HPDE6-E6E7 (cell line): ENCODE results near the gene MEIS1.

ENCODE experiments used
- DNase-seq: peaks from one replicate; pipeline ENCODE4 v3.0.0; 2011; ENCODE audit warnings: missing footprints; ENCODE audit errors: extremely low spot score

The MEIS1 gene

GRCh38 chr2:66580166-66581049 is 145.5 kb downstream of the MEIS1 start:
- DNase-seq = no peak

GRCh38 chr2:66581339-66582103 is 146.6 kb downstream of the MEIS1 start:
- no peak for DNase-seq

GRCh38 chr2:66582104-66582986 is 147.4 kb downstream of the MEIS1 start:
- DNase-seq = no peak

DNA sequence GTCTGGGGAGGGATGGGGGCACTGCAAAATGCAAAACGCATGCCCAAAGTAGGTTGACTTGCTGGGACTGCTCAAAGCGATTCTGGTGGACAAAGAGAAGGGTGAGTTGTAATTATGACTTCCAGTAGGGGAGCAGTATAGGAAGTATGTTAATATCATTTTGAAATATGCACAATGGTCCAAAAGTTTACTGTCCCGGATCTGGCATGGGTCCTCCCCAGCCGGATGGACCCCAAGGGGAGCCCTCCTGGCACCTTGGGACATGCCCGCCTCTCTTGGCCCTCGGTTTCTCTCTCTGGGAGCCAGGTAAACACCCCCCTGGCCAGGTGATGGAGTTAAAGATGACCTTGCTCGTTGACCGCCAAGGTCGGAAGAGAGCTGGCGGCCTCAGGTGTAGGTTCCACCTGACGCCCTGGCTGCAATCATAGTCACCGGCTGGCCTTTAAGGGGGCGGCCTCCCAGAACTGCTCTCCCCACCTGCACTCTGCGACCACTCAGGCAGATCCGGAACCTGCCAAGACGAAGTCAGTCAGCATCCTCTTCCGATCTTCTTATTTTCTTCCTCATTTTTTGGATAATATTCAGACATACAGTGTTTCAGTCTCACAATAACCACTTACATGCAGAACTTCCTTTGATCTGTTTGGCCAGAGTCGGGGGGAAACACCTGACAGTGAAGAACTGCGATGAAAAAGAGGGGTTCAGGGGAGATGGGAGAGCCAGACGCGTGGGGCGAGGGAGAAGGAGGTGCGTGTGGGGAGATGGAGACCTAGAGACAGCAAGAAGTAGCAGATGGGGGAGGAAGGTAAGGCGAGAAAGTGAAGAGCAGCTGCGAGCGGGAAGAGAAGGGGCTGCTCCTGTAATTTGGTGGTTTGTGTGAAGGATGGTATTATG is 148.3 kb downstream of the MEIS1 start:
- no peak for DNase-seq

DNA sequence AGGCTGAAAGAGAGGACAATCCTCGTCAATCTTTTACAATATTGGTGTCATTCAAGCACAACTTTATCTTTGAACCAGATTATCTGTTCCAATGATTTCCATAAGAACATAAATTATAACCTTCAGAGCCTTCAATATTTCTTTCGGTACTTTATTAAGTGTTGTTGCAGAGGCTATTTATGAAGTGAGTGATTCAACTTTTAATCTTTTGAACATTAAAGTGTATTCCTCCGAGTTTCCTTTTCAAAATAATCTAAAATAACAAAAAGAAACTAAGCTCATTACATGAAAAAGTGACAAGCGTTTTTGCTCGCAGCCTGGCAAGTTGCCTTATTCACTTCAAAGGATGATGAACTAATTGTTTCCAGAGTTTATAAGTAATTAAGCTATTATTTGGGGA is 149.0 kb downstream of the MEIS1 start:
- no peak for DNase-seq

DNA sequence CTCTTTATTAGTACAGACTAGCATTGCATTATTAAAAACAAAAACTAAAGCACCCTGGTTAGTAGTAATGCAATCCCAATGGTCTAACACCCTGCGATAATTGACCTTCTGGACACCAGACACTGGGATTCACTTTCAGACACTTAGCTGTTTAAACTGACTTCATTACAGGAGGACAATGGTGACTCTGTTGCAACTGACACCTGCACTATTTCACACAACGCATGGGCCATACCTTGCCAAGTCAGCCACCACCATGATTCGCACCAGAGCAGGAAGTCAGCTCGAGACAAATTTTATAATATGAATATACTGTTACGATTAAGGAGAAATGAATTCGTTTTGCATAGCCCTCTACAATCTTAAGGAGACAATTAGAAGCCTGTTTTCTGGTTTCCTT is 150.7 kb downstream of the MEIS1 start:
- no peak for DNase-seq

- no peak for DNase-seq
These were observed 152.3 kb downstream of the MEIS1 start for GRCh38 chr2:66587216-66587615.

GRCh38 chr2:66594001-66594400 is 159.1 kb downstream of the MEIS1 start:
- DNase-seq = no peak

DNA sequence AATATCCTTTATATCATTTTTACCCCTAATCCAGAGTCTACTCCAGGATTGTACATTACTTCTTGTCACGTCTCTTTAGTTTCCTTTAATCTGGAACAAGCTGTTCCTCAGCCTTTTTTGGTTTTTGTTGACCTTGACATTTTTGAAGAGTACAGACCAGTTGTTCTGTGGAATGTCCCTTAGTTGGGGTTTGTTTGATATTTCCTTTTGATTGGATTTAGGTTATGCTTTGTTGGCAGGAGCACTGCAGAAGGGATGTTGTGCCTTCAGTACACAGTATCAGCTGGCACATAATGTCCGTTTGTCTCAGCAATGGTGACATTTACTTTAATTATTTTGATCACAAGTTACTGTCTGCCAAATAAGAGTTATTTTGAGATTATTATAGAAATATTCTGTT is 160.6 kb downstream of the MEIS1 start:
- DNase-seq = no peak

DNA sequence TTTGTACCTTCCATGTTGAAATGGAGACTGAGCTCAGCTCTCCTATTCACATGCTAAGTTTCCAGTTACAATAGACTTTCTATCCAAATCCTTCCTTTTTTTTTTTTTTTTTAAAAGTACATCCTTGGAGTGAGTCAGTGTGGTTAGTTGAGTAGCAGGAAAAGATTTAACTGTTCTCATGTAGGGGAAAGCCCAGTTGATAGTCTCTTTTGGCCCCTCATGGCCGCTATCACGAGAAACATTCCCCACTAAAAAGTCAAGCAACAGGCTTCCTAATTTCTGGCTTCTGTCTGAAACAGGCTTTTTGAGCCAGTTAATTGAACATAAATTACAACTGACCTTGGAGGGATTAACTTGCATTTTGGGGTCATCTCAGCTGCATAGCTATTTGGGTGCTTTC is 161.3 kb downstream of the MEIS1 start:
- no peak for DNase-seq

DNA sequence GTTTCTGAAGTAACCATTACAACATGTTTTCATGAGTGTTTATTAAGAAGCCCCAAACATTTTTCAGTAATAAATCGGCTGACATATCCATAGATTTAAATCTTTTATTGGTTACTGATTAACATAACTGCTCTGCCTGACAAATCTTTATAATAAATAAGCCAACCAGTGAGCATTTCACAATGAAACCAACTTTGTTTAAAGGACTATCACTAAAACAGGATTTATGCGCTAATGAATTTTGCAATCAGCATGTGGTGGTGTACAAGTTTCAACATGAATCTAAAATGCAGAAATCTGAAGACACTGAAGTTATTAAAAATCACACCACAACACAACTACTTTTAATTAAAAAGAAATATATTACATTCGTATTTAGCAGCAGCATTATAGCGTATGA is 166.7 kb downstream of the MEIS1 start:
- DNase-seq = no peak

- no peak for DNase-seq
These were observed 167.4 kb downstream of the MEIS1 start for GRCh38 chr2:66602341-66602740.

DNA sequence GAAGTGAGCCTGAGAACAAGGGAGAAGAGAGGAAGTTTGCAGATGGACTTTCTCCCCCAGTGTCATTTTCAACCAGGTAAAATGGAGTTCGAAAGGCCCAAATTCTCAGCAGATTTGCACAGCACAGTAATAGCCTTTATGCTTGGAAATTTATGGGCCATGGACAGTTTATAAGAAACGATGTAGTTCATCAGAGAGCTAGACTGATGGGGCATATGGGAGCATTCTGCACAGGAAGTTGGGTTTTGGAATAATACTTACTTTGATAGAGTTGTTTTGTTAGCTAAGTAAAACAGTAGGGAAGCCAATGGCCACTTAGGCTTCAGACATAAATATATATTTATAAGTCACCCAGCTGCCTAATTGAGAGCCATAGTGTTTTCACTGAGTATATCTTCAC is 169.4 kb downstream of the MEIS1 start:
- no peak for DNase-seq

GRCh38 chr2:66604976-66605375 is 170.1 kb downstream of the MEIS1 start:
- DNase-seq = no peak

DNA sequence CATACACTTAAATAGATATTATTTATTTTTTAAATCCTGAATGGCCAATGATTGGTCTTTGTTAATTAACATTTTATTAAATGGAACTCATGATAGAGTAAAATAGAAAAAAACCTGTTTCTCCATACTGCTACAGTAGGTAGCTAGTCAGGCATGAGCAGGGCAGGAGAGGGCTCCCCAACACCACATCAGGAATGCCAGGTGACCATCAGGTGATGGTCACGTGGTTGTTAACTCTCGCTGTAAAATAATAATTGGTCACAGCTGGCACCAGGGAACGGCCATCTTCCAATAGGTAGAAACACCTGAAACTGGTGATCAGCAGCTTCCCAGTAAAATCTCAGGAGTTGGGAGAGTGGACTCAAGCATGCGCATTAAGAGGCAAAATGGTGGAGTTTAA is 172.2 kb downstream of the MEIS1 start:
- DNase-seq = no peak
